Measurements from ENCODE around the gene ABCC6. TPM values are rescaled to one million over a fixed set of nuclear protein-coding genes. Genes with fewer than 3 reads are reported as not detected.
"Not testable (repeated sequence)": the region's sequence is repeated elsewhere in the genome, so short reads cannot be mapped to it uniquely, and the experiment has no call there.

ABCC6 gene
- total RNA-seq, 1 donor from 2014 or later = not detected

- TF ChIP-seq CTCF (IDR thresholded peaks at IDR 0.05; ENCODE audit: insufficient read depth, low read length, severe bottlenecking) = no peak
- FAIRE-seq = peak; percentile 77
- H3K4me3 ChIP-seq (ENCODE audit: low read depth, low read length) = no peak overlapping the region
Measured at GRCh38 chr16:16182918-16183317, 40.4 kb downstream of the ABCC6 start.

GRCh38 chr16:16181748-16182147 is 41.5 kb downstream of the ABCC6 start:
- not testable (repeated sequence) for H3K27me3 ChIP-seq (ENCODE audit: control insufficient read depth, insufficient read depth, low read length); FAIRE-seq; H3K4me3 ChIP-seq (ENCODE audit: low read depth, low read length); H3K36me3 ChIP-seq (ENCODE audit: control insufficient read depth, insufficient read depth, low read length); DNase-seq (ENCODE audit: low read depth)

More at GRCh38 chr16:16182918-16183317, 40.4 kb downstream of the ABCC6 start:
- Histone ChIP-seq H3K36me3 (ENCODE audit: control insufficient read depth, insufficient read depth, low read length) (no peaks in the 10 kb centered on the region), H3K27me3 (ENCODE audit: control insufficient read depth, insufficient read depth, low read length) (no peaks in the 10 kb centered on the region)
- no peak for DNase-seq (ENCODE audit: low read depth)

- TF ChIP-seq CTCF (IDR thresholded peaks at IDR 0.05; ENCODE audit: insufficient read depth, low read length, severe bottlenecking) = no peak
- FAIRE-seq (no peak), DNase-seq (ENCODE audit: low read depth) (no peak)
- Histone ChIP-seq H3K4me3 (ENCODE audit: low read depth, low read length) (no peak overlapping the region), H3K27me3 (ENCODE audit: control insufficient read depth, insufficient read depth, low read length) (no peaks in the 10 kb centered on the region), H3K36me3 (ENCODE audit: control insufficient read depth, insufficient read depth, low read length) (no peaks in the 10 kb centered on the region)
Measured at GRCh38 chr16:16178455-16179162, 44.7 kb downstream of the ABCC6 start.

GRCh38 chr16:16176328-16176727 is 47.0 kb downstream of the ABCC6 start:
- TF ChIP-seq CTCF (IDR thresholded peaks at IDR 0.05; ENCODE audit: insufficient read depth, low read length, severe bottlenecking) = no peak
- no peak for DNase-seq (ENCODE audit: low read depth)
- Histone ChIP-seq H3K4me3 (ENCODE audit: low read depth, low read length) (no peak overlapping the region), H3K27me3 (ENCODE audit: control insufficient read depth, insufficient read depth, low read length) (no peaks in the 10 kb centered on the region), H3K36me3 (ENCODE audit: control insufficient read depth, insufficient read depth, low read length) (no peaks in the 10 kb centered on the region)
- FAIRE-seq = no peak

- Histone ChIP-seq H3K36me3 (ENCODE audit: control insufficient read depth, insufficient read depth, low read length) (no peaks in the 10 kb centered on the region), H3K27me3 (ENCODE audit: control insufficient read depth, insufficient read depth, low read length) (no peaks in the 10 kb centered on the region), H3K4me3 (ENCODE audit: low read depth, low read length) (no peak overlapping the region)
- TF ChIP-seq CTCF (IDR thresholded peaks at IDR 0.05; ENCODE audit: insufficient read depth, low read length, severe bottlenecking) = no peak
- FAIRE-seq = no peak
- no peak for DNase-seq (ENCODE audit: low read depth)
Measured at GRCh38 chr16:16175296-16175695, 48.0 kb downstream of the ABCC6 start.

- no peaks in the 10 kb centered on the region for H3K27me3 ChIP-seq (ENCODE audit: control insufficient read depth, insufficient read depth, low read length)
- FAIRE-seq (no peak), DNase-seq (ENCODE audit: low read depth) (no peak)
- H3K36me3 ChIP-seq (ENCODE audit: control insufficient read depth, insufficient read depth, low read length) = no peaks in the 10 kb centered on the region
- H3K4me3 ChIP-seq (ENCODE audit: low read depth, low read length) = no peak overlapping the region
- no peak for TF ChIP-seq CTCF (IDR thresholded peaks at IDR 0.05; ENCODE audit: insufficient read depth, low read length, severe bottlenecking)
Measured at GRCh38 chr16:16172991-16173390, 50.3 kb downstream of the ABCC6 start.
